Activated naive CD8-positive, alpha-beta T cell treated with anti-CD3 and anti-CD28 coated beads, Interleukin-2, amount 50 U/mL, for 24 hours (primary cell): ENCODE results near the gene HOXD10.

Experiments
- ATAC-seq: fragments of 150-1000 bp; cut with Tn5 transposase; one replicate; pipeline ENCODE4 v1.10.0; 2021
- DNase-seq: peaks from one replicate; pipeline ENCODE4 v3.0.0; 2021
- H3K27ac Mint-ChIP-seq: one replicate; pipeline ENCODE4 v1.8.0; 2021; ENCODE audit warnings: mild to moderate bottlenecking, mixed read lengths
- H3K27me3 Mint-ChIP-seq: one replicate; pipeline ENCODE4 v1.8.0; 2021; ENCODE audit warnings: mixed read lengths
- H3K36me3 Mint-ChIP-seq: one replicate; pipeline ENCODE4 v1.8.0; 2021; ENCODE audit warnings: low read depth, mixed read lengths
- H3K4me1 Mint-ChIP-seq: one replicate; pipeline ENCODE4 v1.8.0; 2021; ENCODE audit warnings: mixed read lengths
- H3K4me3 Mint-ChIP-seq: one replicate; pipeline ENCODE4 v1.8.0; 2021; ENCODE audit warnings: mild to moderate bottlenecking, moderate library complexity, mixed read lengths
- H3K9me3 Mint-ChIP-seq: one replicate; pipeline ENCODE4 v1.8.0; 2021; ENCODE audit warnings: mixed read lengths

HOXD10 gene

DNA sequence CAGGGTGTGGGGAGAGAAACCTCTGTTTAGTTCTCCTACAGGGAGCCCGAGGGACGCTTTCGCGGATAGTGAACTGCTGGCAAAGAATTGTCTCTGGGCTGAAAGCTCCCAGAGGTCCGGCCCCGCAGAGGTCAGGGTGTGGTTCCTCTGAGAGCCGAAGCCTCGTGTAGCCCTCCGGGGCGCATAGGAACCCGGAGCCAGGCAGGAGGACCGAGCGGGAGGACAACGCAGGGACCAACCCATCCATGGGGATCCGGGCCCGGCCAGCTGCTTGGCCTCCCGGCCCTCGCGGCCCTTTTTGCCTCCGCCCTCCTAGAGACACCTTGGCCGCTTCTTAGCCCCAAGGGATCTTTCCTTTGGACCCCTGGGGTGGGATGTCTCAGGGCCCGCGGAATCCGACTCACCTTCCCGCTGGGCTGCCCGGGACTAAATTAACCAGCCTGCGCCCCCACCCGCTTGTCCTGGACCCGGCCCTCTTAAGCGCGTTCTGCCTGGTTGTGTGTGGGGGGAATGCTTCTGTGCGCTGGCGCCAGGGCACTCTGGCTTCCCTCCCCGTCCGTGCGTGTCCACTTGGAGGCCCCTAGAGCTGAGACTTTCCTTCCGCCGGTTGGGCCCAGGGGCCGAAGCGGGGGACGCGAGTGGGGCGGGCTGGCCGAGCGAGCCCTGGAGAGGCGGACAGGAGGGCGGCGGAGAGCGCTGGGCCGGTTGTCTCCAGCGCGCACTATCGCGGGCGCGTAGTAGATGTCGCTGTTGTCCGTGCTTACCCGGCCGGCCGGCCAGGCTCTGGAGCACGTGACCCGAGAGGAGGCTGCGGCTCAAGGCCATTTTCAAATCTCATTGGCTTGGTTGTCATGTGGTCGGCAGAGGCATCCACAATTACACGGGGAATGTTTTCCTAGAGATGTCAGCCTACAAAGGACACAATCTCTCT is at the start of gene HOXD10:
TSS of gene HOXD10 (plus strand) at position 896 of the 931 bp plus-strand sequence. CDS start 56 bp downstream, outside the sequence.
- Mint-ChIP-seq H3K27ac (no peak within 1 kb of the TSS), H3K9me3 (peaks cover 19% of the 10 kb centered on the region), H3K4me3 (no peak within 1 kb of the TSS), H3K27me3 (peaks cover 94% of the 10 kb centered on the region), H3K4me1 (peaks cover 4% of the 10 kb centered on the region), H3K36me3 (peaks cover 6% of the 10 kb centered on the region)
- DNase-seq (no peak), ATAC-seq (no peak)

DNA sequence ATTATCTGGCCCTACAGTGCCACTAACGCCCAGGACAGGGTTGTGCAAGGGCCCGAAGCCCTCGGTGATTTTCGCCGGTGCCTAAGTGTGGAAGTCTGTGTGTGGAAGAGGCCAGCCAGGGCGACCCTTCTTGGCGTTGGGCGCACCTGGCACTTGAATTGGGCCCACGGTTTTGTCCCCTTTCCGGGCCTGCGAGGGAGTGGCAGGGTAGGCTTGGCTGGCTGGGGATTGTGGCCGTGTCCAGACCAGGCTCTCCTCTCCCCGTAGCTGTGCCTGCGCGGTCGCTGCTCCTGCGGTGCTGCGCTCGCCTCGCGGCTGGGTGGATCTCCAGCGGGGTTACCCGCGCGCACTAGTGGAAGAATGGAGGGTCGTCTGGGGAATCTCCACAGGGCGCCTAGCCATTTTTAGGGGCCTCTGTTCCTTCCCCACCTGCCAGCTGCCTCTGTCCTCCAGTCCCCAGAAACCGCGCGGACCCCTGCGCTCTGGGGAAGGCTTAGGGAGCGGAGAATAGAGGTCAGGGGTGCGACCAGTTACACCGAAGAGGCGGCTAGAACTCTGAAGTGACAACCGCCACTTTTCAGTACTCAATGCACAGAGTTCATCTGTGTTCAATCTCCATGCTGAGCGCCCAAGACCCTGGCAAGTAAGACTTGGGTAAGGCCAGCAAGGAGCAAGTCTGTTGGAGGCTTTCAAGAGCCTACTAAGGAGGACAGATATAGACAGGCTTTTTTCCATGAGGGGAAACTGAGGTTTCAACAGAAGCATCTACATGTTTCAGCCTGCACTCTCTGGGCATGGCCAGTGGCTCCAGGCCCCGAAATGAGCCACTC is 48.8 kb upstream of the HOXD10 start:
- Mint-ChIP-seq H3K4me1 (peaks cover 3% of the 10 kb centered on the region), H3K4me3 (no peak overlapping the region), H3K27me3 (peaks cover 80% of the 10 kb centered on the region)

DNA sequence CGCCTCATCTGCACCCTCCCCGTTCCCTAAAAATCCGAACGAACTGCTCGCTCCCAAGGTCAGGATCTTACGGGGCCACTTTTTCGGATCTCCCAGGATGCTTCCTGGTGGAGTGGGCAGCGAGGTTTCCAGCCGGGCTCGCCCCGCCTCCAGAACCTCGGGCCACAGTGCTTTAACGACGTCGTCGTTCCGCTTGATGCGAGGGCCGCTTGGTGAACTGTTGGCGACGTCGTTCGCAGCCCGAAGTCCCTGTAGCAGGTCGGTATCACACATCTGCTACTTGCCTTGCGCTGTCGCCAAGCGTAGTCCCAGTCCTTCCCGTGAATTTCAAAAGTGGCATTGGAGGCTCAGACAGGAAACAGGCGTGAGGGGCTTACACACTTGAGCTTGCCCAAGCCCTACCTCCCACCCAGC is 48.2 kb upstream of the HOXD10 start:
- H3K4me3 Mint-ChIP-seq: no peak overlapping the region
- no peaks in the 10 kb centered on the region for H3K9me3 Mint-ChIP-seq
- H3K36me3 Mint-ChIP-seq: no peaks in the 10 kb centered on the region
- DNase-seq (no peak), ATAC-seq (no peak)
- peaks cover 3% of the 10 kb centered on the region for H3K4me1 Mint-ChIP-seq
- H3K27ac Mint-ChIP-seq: no peak overlapping the region
- peaks cover 84% of the 10 kb centered on the region for H3K27me3 Mint-ChIP-seq

More for the DNA sequence above, 48.8 kb upstream of the HOXD10 start:
- no peak for DNase-seq
- Mint-ChIP-seq H3K36me3 (no peaks in the 10 kb centered on the region), H3K9me3 (no peaks in the 10 kb centered on the region), H3K27ac (no peak overlapping the region)
- no peak for ATAC-seq

DNA sequence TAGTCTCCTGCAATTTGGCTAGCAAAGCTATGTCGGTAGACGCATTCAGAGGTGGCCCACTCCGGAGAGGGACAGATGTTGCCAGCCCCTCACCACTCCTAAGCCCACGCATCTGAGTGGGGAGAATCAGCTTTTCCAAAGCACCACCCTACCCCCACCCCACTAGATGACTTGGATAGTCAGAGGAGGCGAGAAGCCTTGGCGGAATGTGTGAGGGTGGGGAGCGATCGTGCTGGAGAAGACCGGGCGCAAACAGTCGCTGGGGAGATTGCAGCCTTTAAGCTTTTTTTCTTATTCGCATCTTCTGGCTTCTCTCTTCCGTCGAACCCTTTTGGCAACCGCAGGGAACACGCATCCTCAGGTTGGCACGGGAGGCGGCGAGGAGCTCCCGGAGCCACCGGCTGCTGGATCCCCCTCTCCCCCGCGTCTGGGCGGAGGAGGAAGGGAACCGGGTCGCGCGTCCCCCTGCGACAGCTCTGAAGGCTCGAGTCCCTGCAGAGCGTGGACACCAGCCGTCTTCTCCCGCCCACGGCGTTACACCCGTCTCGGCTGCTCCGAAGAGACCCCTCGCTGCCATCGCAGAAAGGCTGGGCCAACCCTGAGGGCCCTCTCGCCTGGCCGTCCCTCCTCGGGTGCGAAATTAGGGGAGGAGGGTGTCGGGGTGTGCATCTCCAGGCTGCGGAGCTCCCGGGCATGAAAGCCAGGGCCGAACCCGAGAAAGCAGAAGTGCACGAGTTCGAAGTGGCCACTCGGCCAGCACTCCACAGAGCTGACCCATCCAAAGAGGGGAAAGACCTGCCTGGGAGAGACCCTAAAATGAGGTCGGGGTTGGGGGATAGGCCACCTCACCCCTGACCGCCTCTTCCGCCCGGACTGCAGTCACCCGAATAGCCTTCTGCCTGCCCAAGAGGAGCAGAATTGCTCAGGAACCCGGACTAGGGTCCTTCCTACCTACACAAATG is 45.0 kb upstream of the HOXD10 start:
- DNase-seq (no peak), ATAC-seq (no peak)
- peaks cover 11% of the 10 kb centered on the region for H3K9me3 Mint-ChIP-seq
- peaks cover 87% of the 10 kb centered on the region for H3K27me3 Mint-ChIP-seq
- H3K4me1 Mint-ChIP-seq: peaks cover 3% of the 10 kb centered on the region
- no peaks in the 10 kb centered on the region for H3K36me3 Mint-ChIP-seq
- H3K27ac Mint-ChIP-seq: no peak overlapping the region
- no peak overlapping the region for H3K4me3 Mint-ChIP-seq

DNA sequence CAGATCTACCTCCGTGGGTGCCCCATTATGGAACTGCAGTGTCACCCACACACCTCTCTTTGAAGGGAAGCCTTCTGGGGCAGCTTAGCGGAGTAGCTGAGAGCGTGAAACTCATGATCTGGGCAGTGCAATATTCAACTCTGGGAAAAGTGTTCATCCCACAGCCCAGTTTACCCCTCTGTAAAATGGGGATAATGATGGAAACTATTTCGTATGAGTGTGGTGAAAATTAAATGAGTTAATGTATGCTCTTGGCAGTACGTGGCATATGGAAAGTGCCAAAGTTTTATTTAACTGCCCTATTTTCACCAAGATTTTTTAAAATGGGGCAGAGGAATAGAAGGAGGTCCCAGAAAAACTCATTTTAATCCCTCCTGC is 44.3 kb upstream of the HOXD10 start:
- no peak for DNase-seq
- peaks cover 90% of the 10 kb centered on the region for H3K27me3 Mint-ChIP-seq
- ATAC-seq: no peak
- no peak overlapping the region for H3K4me3 Mint-ChIP-seq
- H3K27ac Mint-ChIP-seq: no peak overlapping the region
- peaks cover 11% of the 10 kb centered on the region for H3K9me3 Mint-ChIP-seq
- H3K4me1 Mint-ChIP-seq: peaks cover 3% of the 10 kb centered on the region
- H3K36me3 Mint-ChIP-seq: no peaks in the 10 kb centered on the region

DNA sequence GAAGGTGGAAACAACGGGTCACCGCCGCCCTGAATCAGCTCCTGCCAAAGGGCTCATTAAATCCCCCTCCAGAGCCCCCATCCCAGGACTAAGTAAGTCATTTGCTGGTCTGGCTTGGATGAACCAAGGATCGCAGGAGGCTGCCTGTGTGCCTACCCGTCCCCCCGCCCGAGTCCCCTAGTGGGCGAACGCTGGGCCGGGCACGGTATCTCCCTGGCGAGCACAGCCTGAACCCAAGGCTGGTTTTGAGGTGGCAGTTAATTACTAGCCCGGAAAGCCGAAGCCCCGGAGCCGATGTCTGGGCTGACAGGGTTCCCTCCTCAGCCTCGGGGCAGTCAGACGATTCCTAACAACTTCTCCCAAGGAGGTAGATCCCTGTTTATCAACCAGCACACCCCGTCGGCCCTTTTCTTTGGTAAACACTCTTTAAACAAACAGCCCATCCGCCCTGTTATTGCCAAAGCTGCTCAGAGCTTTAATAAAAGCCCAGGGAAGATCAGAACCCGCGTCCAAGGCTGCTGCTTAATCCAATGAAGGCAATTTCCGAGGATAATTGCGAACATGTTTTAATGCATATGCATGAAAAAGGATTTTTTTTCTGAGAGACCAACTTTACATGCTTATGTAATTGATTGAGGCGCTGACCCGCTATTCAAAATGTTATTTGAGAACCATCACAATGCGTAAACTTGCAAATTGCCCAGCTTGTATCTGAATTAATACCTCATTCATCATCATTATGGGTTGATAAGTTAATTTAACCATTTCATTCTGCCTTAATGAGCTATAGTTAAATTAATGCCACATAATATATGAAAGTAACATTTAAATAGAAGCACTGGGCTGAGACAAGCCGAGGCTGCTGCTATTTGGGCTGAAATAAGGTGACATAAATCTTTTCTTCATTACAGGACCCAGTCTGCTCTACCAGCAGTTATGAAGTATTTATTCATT is 43.4 kb upstream of the HOXD10 start:
- Mint-ChIP-seq H3K36me3 (peaks cover under 1% of the 10 kb centered on the region), H3K27me3 (peaks cover 89% of the 10 kb centered on the region), H3K4me3 (no peak overlapping the region), H3K4me1 (peaks cover 3% of the 10 kb centered on the region), H3K27ac (no peak overlapping the region), H3K9me3 (peaks cover 12% of the 10 kb centered on the region)
- DNase-seq: no peak
- ATAC-seq: no peak

DNA sequence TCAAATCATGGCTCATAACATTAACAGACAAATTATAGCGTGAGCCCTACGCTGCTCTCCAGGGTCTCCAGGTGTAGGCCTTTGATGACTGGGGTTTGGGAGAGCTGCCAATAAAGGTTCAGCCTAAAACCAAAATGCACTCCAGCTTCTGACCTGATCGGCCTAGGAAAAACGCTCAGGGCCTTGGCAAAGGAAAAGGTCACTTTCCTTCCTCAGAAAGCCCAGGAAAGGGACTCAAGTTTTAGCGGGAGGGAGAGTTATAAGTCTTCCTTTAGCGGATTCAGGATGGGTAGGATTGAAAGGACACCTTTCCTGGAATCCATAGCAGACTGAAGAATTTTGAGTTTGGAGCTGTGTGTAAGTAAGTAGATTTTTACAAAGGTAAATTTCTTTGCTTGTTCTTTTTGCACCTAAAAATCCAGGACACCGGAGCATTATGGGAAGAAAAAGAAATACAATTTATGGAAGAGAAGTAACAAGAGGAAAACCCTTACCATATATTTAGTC is 41.6 kb upstream of the HOXD10 start:
- ATAC-seq (no peak), DNase-seq (no peak)
- peaks cover 23% of the 10 kb centered on the region for H3K9me3 Mint-ChIP-seq
- H3K4me1 Mint-ChIP-seq: peaks cover 13% of the 10 kb centered on the region
- no peak overlapping the region for H3K27ac Mint-ChIP-seq
- H3K4me3 Mint-ChIP-seq: no peak overlapping the region
- H3K36me3 Mint-ChIP-seq: peaks cover 10% of the 10 kb centered on the region
- peaks cover 87% of the 10 kb centered on the region for H3K27me3 Mint-ChIP-seq

DNA sequence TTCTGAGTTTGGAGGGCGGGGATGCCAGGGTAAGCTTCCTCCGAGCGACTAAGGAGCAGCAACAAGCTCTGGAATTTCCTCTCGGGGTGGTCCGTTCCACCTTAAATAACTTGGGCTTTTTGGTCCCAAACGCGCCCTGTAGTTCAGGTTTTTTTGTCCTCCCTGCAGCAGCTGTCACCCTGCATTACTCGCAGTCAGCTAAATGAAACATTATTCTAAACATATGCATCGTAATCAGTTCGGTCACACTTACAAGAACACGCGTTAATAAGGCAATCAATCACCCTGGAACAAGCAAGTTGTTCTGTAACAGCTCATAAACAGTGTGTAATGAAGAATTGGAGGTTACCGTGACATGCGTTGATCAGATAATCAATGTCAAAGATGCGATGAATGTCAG is 41.1 kb upstream of the HOXD10 start:
- Mint-ChIP-seq H3K27ac (no peak overlapping the region), H3K4me1 (peaks cover 13% of the 10 kb centered on the region), H3K36me3 (peaks cover 10% of the 10 kb centered on the region), H3K4me3 (no peak overlapping the region), H3K27me3 (peaks cover 82% of the 10 kb centered on the region), H3K9me3 (peaks cover 23% of the 10 kb centered on the region)
- no peak for DNase-seq
- no peak for ATAC-seq

DNA sequence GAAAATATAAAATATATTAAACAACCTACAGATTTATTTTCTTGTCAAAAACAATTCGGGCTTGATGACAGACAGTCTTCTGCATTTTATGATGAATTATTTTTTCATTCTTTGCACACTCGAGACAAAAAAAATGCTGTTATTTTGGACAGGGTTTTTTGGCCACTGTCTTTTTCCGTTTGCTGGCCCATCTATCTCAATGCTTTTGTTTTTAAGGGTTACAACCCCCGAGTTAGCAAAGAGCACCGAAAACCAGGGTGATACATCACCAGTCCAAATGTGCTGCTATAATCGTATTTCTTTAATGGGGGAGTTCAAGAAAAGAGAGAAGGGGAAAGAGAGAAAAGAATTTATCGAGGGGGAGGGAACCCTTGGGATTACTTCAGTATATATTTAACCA is 40.5 kb upstream of the HOXD10 start:
- H3K9me3 Mint-ChIP-seq: peaks cover 23% of the 10 kb centered on the region
- H3K27me3 Mint-ChIP-seq: peaks cover 79% of the 10 kb centered on the region
- peaks cover 17% of the 10 kb centered on the region for H3K4me1 Mint-ChIP-seq
- peaks cover 12% of the 10 kb centered on the region for H3K36me3 Mint-ChIP-seq
- ATAC-seq (no peak), DNase-seq (no peak)
- no peak overlapping the region for H3K4me3 Mint-ChIP-seq
- no peak overlapping the region for H3K27ac Mint-ChIP-seq

DNA sequence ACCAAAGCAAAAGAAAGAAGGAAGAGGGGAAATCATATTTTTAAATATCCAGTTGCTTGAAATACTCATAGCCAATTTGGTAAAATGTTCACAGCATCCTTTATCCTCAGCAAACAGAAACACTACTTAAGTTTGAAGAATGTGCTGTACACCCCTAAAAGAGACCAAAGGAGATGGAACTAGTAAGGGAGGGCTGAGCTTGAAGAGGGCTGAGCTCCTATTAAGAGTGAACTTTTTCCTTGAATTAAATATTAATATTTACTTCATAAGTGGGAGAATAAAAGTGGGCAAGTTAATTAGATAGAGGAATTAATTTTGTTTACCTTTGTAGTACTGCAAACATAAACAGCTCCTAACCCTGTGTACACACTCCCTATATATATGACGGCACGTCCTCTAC is 39.8 kb upstream of the HOXD10 start:
- Mint-ChIP-seq H3K9me3 (peaks cover 30% of the 10 kb centered on the region), H3K36me3 (peaks cover 18% of the 10 kb centered on the region), H3K4me3 (no peak overlapping the region), H3K4me1 (peaks cover 22% of the 10 kb centered on the region), H3K27ac (no peak overlapping the region), H3K27me3 (peaks cover 81% of the 10 kb centered on the region)
- DNase-seq (no peak), ATAC-seq (no peak)

DNA sequence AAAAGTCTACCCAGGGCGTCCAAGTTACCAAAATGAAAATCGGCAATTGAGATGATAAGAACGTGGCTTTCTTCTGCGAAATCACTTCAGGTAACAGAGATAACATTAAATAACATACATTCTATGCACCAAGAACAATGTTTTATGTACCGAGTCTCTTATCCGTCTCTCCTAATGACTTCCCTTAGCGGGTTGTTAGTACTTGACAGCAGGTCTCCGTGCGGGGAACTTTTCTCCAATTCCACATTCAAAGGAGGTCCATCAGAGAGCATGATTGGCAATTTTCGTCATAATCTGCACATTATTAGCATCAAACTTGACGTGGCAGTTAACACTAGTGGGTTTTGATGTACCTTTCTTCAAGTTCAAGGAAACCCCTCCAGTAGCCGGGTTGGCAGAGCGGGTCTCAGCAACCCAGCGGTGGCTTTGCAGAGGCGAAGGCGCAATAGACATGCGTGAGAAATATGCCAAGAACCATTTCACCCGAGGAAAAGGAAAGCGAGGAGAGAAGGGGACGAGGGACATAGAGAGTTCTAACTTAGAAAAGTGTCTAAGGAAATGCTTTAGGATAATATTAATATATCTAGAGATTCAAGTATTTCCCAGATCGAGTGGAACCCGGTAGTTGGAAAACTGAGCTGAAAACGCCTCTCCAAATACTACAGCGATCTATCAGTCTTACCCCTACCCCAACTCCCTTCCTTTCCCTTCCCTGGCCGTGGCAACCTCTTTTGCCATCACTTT is 37.9 kb upstream of the HOXD10 start:
- Mint-ChIP-seq H3K4me3 (peak overlapping the region; percentile 49), H3K36me3 (peaks cover 26% of the 10 kb centered on the region)
- ATAC-seq: no peak

DNA sequence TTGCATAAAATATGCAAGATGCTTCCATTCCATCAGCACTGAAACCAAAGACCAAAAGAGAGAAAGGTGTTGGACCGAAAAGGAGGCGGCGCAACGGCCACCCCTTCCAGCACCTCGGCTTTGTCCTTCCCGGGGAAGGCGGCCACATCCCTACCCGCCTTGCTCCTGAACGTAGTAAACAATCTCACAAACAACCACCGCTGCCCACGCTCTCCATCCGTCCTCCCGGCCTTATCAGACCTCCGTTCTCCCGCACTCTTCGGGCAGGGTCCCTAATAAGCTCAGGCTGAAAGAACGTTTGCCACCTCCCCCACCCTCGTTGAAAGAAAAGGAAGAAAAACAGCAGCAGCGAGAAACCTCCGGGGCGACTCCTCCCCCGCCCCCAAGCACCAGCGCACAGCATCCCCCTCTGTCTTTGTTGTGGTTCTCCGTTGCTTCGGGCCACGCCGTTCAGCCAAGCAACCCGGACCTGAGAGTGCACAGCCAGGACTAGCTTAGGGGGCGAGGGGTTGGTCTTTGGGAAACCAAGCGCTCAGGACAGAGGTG is 37.2 kb upstream of the HOXD10 start:
- peaks cover 26% of the 10 kb centered on the region for H3K4me1 Mint-ChIP-seq
- peak overlapping the region; percentile 71 for H3K27ac Mint-ChIP-seq
- H3K27me3 Mint-ChIP-seq: peaks cover 84% of the 10 kb centered on the region
- no peak for DNase-seq
- H3K9me3 Mint-ChIP-seq: peaks cover 38% of the 10 kb centered on the region
- H3K4me3 Mint-ChIP-seq: peak overlapping the region; percentile 49
- peaks cover 31% of the 10 kb centered on the region for H3K36me3 Mint-ChIP-seq
- no peak for ATAC-seq

More for the DNA sequence above, 37.9 kb upstream of the HOXD10 start:
- H3K4me1 Mint-ChIP-seq: peaks cover 24% of the 10 kb centered on the region
- H3K27me3 Mint-ChIP-seq: peaks cover 81% of the 10 kb centered on the region
- DNase-seq: no peak
- peaks cover 33% of the 10 kb centered on the region for H3K9me3 Mint-ChIP-seq
- H3K27ac Mint-ChIP-seq: peak overlapping the region; percentile 71
